ENCODE measurements around the gene ERN1.

DNA sequence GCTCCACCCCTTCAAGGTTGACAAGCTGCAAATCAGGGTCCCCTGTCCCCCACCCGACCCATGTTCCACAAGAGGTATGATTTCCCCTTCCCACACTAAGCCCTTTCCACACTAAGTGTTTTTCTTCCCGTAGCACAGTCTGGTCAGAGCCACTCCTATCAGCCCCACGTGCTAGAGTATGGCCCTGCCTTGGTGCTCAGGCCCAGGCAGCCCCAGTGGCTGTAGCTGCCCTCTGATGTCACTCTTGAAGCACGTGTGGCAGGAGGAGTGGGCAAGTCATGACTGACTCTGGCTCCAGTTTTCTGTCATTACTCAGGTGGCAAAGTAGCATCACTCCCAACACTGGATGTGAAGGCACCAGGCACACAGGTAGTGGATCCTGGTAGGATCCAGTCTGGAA, 35.4 kb upstream of the ERN1 start:
- TF ChIP-seq, protein P1, sequence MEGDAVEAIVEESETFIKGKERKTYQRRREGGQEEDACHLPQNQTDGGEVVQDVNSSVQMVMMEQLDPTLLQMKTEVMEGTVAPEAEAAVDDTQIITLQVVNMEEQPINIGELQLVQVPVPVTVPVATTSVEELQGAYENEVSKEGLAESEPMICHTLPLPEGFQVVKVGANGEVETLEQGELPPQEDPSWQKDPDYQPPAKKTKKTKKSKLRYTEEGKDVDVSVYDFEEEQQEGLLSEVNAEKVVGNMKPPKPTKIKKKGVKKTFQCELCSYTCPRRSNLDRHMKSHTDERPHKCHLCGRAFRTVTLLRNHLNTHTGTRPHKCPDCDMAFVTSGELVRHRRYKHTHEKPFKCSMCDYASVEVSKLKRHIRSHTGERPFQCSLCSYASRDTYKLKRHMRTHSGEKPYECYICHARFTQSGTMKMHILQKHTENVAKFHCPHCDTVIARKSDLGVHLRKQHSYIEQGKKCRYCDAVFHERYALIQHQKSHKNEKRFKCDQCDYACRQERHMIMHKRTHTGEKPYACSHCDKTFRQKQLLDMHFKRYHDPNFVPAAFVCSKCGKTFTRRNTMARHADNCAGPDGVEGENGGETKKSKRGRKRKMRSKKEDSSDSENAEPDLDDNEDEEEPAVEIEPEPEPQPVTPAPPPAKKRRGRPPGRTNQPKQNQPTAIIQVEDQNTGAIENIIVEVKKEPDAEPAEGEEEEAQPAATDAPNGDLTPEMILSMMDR (IDR thresholded peaks at IDR 0.05): no peak
- no peak for TF ChIP-seq POLR2A (IDR thresholded peaks at IDR 0.05)

Measured in Peyer's patch (tissue), 4 donors.